Mesenchymal stem cell (in vitro differentiated cells and primary cell): ENCODE data around the gene AEBP2.

Experiments
- DNase-seq: peaks from one replicate; pipeline ENCODE4 v3.0.0-alpha.2; 2013
- H2AFZ ChIP-seq: one replicate; pipeline ENCODE4 v1.6.1; 2013; ENCODE audit warnings: low read depth, mild to moderate bottlenecking, control low read depth, inconsistent platforms, low read length, moderate library complexity
- H2AK5ac ChIP-seq: 2 replicates; pipeline ENCODE4 v1.6.1; 2013; ENCODE audit warnings: low read length, moderate library complexity, mild to moderate bottlenecking, inconsistent platforms; ENCODE audit not compliant: severe bottlenecking
- H2BK120ac ChIP-seq: one replicate; pipeline ENCODE4 v1.6.1; 2013; ENCODE audit warnings: low read depth, mild to moderate bottlenecking, inconsistent platforms, low read length, moderate library complexity
- H2BK12ac ChIP-seq, 2 experiments: one replicate each; pipeline ENCODE4 v1.6.1; 2013; ENCODE audit warnings: inconsistent platforms in 2 of 2, low read length in 2 of 2, mild to moderate bottlenecking in 2 of 2, moderate library complexity in 2 of 2, control low read depth in 1 of 2
- H2BK15ac ChIP-seq: one replicate; pipeline ENCODE4 v1.6.1; 2013; ENCODE audit warnings: mild to moderate bottlenecking, low read depth, inconsistent platforms; ENCODE audit not compliant: poor library complexity, severe bottlenecking
- H2BK5ac ChIP-seq: 2 replicates; pipeline ENCODE4 v1.6.1; 2013; ENCODE audit warnings: low read depth, mild to moderate bottlenecking, low read length, control low read depth, inconsistent platforms; ENCODE audit not compliant: poor library complexity, severe bottlenecking
- H3K14ac ChIP-seq, 2 experiments: one replicate each; pipeline ENCODE4 v1.6.1; 2013; ENCODE audit warnings: inconsistent platforms in 2 of 2, low read length in 2 of 2, control low read depth in 1 of 2, mild to moderate bottlenecking in 1 of 2, moderate library complexity in 1 of 2
- H3K18ac ChIP-seq, 2 experiments: one replicate each; pipeline ENCODE4 v1.6.1; 2013; ENCODE audit warnings: inconsistent platforms in 2 of 2, low read length in 2 of 2, control low read depth in 1 of 2, low read depth in 1 of 2, mild to moderate bottlenecking in 1 of 2
- H3K23ac ChIP-seq, 2 experiments: one replicate each; pipeline ENCODE4 v1.6.1; 2013; ENCODE audit warnings: inconsistent platforms in 2 of 2, low read length in 2 of 2, mild to moderate bottlenecking in 2 of 2, moderate library complexity in 2 of 2, control low read depth in 1 of 2
- H3K27ac ChIP-seq: 2 replicates; pipeline ENCODE4 v1.5.1; 2013; ENCODE audit warnings: mild to moderate bottlenecking, moderate library complexity, low read length, control low read depth, inconsistent platforms; ENCODE audit not compliant: poor library complexity, severe bottlenecking
- H3K27me3 ChIP-seq, 2 experiments: 2 replicates each; pipeline versions ENCODE4 v1.6.1 to v1.7.0; 2013; ENCODE audit warnings: low read length in 2 of 2, mild to moderate bottlenecking in 2 of 2, moderate library complexity in 2 of 2, control low read depth in 1 of 2, inconsistent platforms in 1 of 2; ENCODE audit not compliant: control insufficient read depth in 1 of 2, insufficient read depth in 1 of 2
- H3K36me3 ChIP-seq, 2 experiments: 2 replicates each; pipeline versions ENCODE4 v1.6.1 to v1.7.0; 2013; ENCODE audit warnings: low read length in 2 of 2, control low read depth in 1 of 2, inconsistent platforms in 1 of 2, low read depth in 1 of 2, mild to moderate bottlenecking in 1 of 2; ENCODE audit not compliant: insufficient read depth in 2 of 2, control insufficient read depth in 1 of 2
- H3K4ac ChIP-seq, 2 experiments: one replicate each; pipeline ENCODE4 v1.6.1; 2013; ENCODE audit warnings: inconsistent platforms in 2 of 2, low read length in 2 of 2, mild to moderate bottlenecking in 2 of 2, moderate library complexity in 2 of 2, control low read depth in 1 of 2, low read depth in 1 of 2
- H3K4me1 ChIP-seq: 2 replicates; pipeline ENCODE4 v1.6.1; 2013; ENCODE audit warnings: low read depth, low read length, control low read depth; ENCODE audit not compliant: control insufficient read depth, insufficient read depth
- H3K4me2 ChIP-seq: 2 replicates; pipeline ENCODE4 v1.6.1; 2013; ENCODE audit warnings: low read length, mild to moderate bottlenecking, inconsistent platforms; ENCODE audit not compliant: poor library complexity, severe bottlenecking
- H3K4me3 ChIP-seq, 2 experiments: 2 replicates each; pipeline versions ENCODE4 v1.5.1 to v1.7.0; 2013; ENCODE audit warnings: low read length in 2 of 2, mild to moderate bottlenecking in 2 of 2, control low read depth in 1 of 2, low read depth in 1 of 2; ENCODE audit not compliant: insufficient read depth in 1 of 2
- H3K79me1 ChIP-seq: replicated peaks from 2 replicates; pipeline ENCODE4 v1.6.1; 2013; ENCODE audit warnings: mild to moderate bottlenecking, control low read depth, low read length, inconsistent platforms; ENCODE audit not compliant: poor library complexity, severe bottlenecking
- H3K9ac ChIP-seq: 2 replicates; pipeline ENCODE4 v1.7.0; 2013; ENCODE audit warnings: mild to moderate bottlenecking, low read length, moderate library complexity
- H3K9me3 ChIP-seq: 2 replicates; pipeline ENCODE4 v1.7.0; 2013; ENCODE audit warnings: mild to moderate bottlenecking, low read length; ENCODE audit not compliant: control insufficient read depth
- H4K8ac ChIP-seq: one replicate; pipeline ENCODE4 v1.6.1; 2013; ENCODE audit warnings: inconsistent platforms, mild to moderate bottlenecking, low read length, moderate library complexity
- H4K91ac ChIP-seq: one replicate; pipeline ENCODE4 v1.6.1; 2013; ENCODE audit warnings: mild to moderate bottlenecking, low read length, inconsistent platforms
- WGBS: methylation state at CpG from one replicate; pipeline ENCODE4 v1.1.7; 2013; ENCODE audit warnings: mixed read lengths; 5-methylcytosine and 5-hydroxymethylcytosine counted together

Gene AEBP2

GRCh38 chr12:19449814-19450213 is 10.5 kb downstream of the AEBP2 start:
- Histone ChIP-seq H2BK12ac (no peak overlapping the region), H2BK5ac (no peak overlapping the region), H3K4me3 (no peak overlapping the region), H3K14ac (no peak overlapping the region), H3K9me3 (no peaks in the 10 kb centered on the region), H3K27me3 (no peaks in the 10 kb centered on the region), H3K4ac (no peak overlapping the region), H3K9ac (no peak overlapping the region), H3K36me3 (peaks cover 0 to 7% of the 10 kb centered on the region in 2 experiments), H4K91ac (no peak overlapping the region), H3K23ac (no peak overlapping the region), H2BK15ac (no peak overlapping the region), H3K4me1 (peaks cover 5% of the 10 kb centered on the region), H2AFZ (no peak overlapping the region), H3K4me2 (no peak overlapping the region), H3K18ac (no peak overlapping the region), H3K27ac (no peak overlapping the region), H3K79me1 (peaks cover 2% of the 10 kb centered on the region), H4K8ac (no peak overlapping the region), H2BK120ac (no peak overlapping the region), H2AK5ac (no peak overlapping the region)
- DNase-seq = no peak
- WGBS = 100% methylated on average over 1 of the region's 4 CpGs

GRCh38 chr12:19450362-19450761 is 11.1 kb downstream of the AEBP2 start:
- DNase-seq = no peak
- Histone ChIP-seq H2BK15ac (no peak overlapping the region), H3K4me2 (no peak overlapping the region), H4K91ac (no peak overlapping the region), H2AK5ac (no peak overlapping the region), H3K4me3 (no peak overlapping the region), H3K18ac (no peak overlapping the region), H2BK120ac (no peak overlapping the region), H3K4ac (no peak overlapping the region), H2BK5ac (no peak overlapping the region), H4K8ac (no peak overlapping the region), H3K27ac (no peak overlapping the region), H3K27me3 (no peaks in the 10 kb centered on the region), H2AFZ (no peak overlapping the region), H3K79me1 (peaks cover 2% of the 10 kb centered on the region), H3K23ac (no peak overlapping the region), H3K36me3 (peaks cover 0 to 6% of the 10 kb centered on the region in 2 experiments), H3K14ac (no peak overlapping the region), H3K9ac (no peak overlapping the region), H3K4me1 (peaks cover 4% of the 10 kb centered on the region), H2BK12ac (no peak overlapping the region), H3K9me3 (no peaks in the 10 kb centered on the region)
- 95% methylated on average over 3 of the region's 4 CpGs for WGBS

- DNase-seq = peak; percentile 86
- Histone ChIP-seq H3K23ac (no peak overlapping the region), H3K36me3 (peaks cover 1 to 5% of the 10 kb centered on the region in 2 experiments), H3K27me3 (no peaks in the 10 kb centered on the region), H3K9ac (no peak overlapping the region), H3K79me1 (peaks cover 4% of the 10 kb centered on the region), H2BK120ac (no peak overlapping the region), H4K8ac (no peak overlapping the region), H2AFZ (no peak overlapping the region), H2BK12ac (no peak overlapping the region), H3K18ac (no peak overlapping the region), H3K4me1 (peaks cover 3% of the 10 kb centered on the region), H2BK15ac (no peak overlapping the region), H3K14ac (no peak overlapping the region), H2BK5ac (no peak overlapping the region), H4K91ac (no peak overlapping the region), H3K27ac (no peak overlapping the region), H3K9me3 (no peaks in the 10 kb centered on the region), H3K4me2 (no peak overlapping the region), H3K4me3 (no peak overlapping the region), H3K4ac (peak overlapping the region in 1 of 2 experiments; percentile 33), H2AK5ac (no peak overlapping the region)
- 37% methylated on average over 6 of the region's 6 CpGs for WGBS
These were observed 11.9 kb downstream of the AEBP2 start for GRCh38 chr12:19451196-19451595.

- Histone ChIP-seq H2BK12ac (no peak overlapping the region), H3K4me3 (no peak overlapping the region), H4K8ac (no peak overlapping the region), H2BK120ac (no peak overlapping the region), H3K18ac (no peak overlapping the region), H3K4me1 (peaks cover 3% of the 10 kb centered on the region), H3K4ac (no peak overlapping the region), H3K9ac (no peak overlapping the region), H3K4me2 (no peak overlapping the region), H3K9me3 (no peaks in the 10 kb centered on the region), H2AK5ac (no peak overlapping the region), H3K27me3 (no peaks in the 10 kb centered on the region), H3K36me3 (peaks cover 4 to 10% of the 10 kb centered on the region in 2 experiments), H2BK15ac (no peak overlapping the region), H2AFZ (no peak overlapping the region), H3K79me1 (peaks cover 10% of the 10 kb centered on the region), H4K91ac (no peak overlapping the region), H3K23ac (no peak overlapping the region), H2BK5ac (no peak overlapping the region), H3K27ac (no peak overlapping the region), H3K14ac (no peak overlapping the region)
- WGBS = 98% methylated on average over 5 of the region's 7 CpGs
- DNase-seq = no peak
These were observed 14.7 kb downstream of the AEBP2 start for GRCh38 chr12:19453961-19454360.
